IPS DF 19.7 (cell line): ENCODE data around the gene NHLRC2.

ENCODE experiments used
- DNase-seq: peaks from one replicate; pipeline ENCODE4 v3.0.0-alpha.2; 2013; ENCODE audit warnings: low read depth, low spot score

NHLRC2 gene

DNA sequence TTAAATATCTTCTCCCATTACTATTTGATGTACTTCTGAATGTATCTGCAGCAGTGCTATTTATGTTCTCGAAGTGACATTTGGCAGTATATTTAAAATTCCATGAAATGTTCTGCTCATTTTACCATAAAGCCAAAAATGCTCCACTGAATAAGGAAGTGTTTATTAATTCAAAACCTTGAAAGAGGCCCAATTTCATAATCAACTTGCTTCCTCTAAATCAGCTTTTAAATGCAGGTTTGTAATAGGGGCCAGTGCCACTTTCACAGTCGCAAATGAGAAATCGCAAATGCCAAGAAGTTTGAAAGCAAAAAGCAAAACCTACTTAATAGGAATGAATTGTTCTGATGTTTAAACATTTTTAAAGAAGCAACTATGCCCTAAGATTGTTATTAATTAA is 11.4 kb downstream of the NHLRC2 start:
- no peak for DNase-seq

DNA sequence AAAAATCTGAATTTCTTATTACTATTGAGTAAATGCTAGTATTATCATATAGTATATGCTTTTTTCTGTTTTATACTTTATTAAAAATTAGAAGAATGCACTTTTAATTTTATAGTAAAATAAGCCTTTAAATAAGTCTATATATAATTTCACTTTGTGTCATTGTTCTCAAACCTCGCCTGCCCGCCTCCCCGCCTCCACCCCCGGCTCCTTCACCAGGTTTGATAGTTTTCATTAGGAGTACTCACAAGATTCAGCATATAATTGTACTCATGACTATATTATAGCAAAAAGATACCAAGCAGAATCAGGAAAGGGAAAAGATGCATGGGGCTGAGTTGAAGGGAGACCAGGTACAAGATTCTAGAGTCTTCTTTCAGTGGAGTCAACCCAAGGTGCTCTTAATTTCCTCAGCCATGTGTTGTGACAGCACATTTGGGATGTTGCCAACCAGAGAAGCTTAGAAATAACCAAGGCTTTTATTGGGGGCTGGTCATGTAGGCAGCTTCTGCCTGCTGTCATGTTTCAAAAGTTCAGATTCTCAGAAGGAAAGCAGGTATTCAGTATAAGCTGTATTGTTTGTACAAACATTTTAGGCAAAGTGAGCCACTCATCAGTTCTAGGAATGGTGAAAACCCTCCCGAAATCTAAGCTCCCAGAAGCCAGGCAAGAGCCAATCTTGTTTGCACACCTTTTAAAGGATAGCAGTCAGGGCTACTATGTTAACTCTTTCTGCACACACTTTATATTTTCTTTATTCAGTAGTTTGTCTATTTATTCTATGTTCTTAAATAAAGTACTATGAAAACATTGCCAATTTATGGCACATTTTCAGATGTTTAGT is 12.3 kb downstream of the NHLRC2 start:
- no peak for DNase-seq

DNA sequence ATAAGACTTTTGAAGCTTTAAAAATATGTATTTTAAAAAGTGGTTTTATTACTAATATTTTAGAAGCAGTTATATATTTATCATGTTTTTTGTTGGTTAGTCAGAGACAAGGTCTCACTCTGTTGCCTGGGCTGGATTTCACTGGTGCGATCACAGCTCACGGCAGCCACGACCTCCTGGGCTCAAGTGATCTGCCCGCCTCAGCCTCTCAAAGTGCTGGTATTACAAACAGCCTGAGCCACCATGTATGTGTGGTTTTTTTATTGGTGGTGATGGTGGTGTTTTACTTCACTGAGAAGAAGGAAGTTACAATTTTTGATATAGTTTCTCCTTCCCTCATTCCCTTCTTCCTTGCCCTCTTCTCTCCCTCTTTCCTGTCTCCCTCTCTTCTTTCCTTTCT is 13.4 kb downstream of the NHLRC2 start:
- DNase-seq: no peak

DNA sequence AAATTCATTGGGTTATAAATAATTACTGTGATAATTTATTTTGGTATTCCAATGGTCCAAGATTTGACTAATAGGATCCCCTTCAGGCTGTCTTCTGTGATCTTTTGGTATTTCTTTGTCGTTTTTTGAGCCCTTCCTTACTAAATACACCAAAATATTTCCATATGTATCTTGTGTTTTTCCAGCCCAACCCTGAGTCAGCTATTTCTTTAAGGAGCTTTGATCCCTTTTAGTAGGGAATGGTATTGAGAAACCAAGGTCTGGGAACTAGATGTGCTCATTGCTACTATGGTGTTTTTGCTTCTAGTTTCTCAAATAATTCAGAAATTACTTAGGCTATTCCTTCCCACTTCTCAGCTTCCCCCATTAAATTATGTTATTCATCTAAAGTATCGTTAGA is 15.3 kb downstream of the NHLRC2 start:
- no peak for DNase-seq

DNA sequence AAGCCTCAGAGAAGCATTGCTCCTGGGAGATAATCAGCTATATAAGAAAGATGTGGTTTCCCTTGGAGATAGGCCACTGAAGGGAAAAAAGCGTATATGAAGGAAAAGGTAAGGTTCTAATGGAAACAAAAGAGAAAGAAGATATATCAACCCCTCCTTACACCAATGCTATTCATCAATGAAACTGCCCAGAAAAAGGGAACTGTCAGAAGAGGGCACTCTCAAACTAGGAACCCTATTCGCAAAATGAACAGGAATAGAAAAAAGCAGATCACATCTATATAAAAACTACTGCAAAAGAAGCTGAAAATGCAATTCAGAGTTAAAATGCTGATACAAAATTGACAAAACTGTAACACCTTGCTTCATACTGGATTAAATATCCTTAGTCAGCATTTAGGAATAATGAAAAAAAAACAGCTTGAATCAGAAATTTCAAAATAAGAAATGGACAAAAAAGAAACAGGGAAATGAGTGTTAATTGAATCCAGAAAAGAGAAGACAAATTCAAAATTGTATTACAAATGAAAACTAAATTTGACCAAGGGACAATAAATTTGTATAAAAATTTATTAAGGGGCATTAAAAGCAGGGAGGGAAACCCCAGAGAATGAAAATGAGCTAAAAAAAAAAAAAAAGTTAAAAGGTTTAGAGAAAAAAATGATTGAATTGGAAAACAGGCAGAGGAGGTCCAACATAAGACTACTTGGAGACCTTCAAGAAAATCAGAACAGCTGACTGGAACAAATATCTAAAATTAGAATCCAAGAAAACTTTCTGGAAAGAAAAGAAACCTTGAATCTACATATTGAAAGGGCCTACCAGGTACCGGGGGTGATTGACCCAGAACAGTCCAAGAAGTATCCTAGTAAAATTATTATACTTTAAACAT is 17.9 kb downstream of the NHLRC2 start:
- DNase-seq: no peak

DNA sequence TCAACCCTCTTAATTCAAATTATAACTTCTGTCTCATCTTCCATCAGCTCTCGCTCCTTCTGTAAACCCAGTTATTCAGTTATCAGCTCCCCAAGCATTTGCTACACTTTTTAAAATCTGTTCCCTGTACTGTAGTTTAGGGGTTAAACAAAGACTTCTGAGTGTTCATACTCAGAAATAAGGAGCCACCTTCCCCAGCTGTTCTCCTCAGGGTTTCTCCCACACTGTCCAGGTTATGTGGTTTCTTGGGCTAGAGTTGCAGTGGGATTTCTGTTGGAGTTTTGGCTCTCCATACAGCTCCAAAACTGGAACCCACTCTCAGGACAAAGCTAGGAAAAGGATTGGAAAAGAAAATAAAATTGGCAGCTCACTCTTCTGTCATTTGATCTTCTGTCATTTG is 20.8 kb downstream of the NHLRC2 start:
- DNase-seq: no peak

DNA sequence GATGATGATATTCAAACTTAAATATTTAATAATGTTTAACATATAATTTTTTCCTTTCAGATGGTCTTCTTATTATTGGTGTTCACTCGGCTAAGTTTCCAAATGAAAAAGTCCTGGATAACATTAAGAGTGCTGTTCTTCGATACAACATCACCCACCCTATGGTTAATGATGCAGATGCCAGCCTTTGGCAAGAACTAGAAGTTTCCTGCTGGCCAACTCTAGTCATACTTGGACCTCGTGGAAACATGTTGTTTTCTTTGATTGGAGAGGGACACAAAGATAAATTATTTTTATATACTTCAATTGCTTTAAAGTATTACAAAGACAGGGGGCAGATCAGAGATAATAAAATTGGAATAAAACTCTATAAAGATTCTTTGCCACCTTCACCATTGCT is 22.0 kb downstream of the NHLRC2 start:
- DNase-seq: no peak

DNA sequence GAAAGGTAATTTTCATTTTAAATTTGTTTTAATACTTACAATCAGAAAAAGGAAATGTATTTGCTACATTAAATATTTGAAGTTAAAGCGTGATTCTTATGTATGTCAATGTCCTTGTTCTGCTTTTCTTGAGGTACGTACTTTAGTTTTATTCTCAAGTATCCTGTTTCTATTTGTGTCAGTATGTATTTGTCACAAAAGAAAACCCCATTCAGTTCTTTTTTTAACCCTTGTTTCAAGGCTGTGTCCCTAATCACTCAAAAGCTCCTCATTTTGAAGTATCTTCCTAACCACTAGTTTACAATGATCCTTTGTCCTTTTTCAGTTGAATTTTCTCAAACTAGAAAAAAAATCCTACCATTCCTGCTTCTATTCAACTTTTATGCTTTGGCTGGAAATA is 25.2 kb downstream of the NHLRC2 start:
- DNase-seq: no peak

DNA sequence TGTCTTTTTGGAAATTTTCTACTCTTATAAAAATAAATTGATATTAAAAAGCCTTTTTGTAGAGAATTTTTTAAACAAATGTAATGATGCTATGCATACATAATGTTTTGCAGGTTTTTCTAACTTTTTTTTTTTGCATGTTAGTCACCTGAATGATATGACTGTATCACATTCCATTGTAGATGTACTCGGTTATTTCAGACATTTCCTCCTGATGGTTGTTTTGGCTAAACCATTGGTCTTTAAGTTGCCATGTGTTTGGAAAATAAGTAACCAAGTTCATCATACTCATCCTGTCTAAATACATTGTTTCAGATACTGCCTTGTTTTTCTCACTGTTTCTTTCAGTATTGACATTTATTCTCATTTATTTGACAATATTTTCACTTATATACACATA is 25.8 kb downstream of the NHLRC2 start:
- DNase-seq: no peak

DNA sequence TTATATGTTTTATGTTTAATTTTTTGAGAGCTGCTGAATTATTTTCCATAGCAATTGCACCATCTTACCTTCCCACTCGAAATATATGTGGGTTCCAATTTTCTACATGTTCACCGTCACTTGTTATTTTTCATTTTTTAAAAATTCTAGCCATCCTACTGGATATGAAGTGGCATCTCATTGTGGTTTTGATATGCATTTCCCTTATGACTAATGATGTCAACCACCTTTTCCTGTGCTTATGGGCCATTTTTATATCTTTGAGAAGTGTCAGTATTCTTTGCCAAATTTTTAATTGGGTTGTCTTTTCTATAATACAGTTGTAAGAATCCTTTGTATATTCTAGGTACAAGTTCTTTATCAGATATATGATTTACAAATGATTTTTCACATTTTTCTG is 27.8 kb downstream of the NHLRC2 start:
- DNase-seq: no peak

DNA sequence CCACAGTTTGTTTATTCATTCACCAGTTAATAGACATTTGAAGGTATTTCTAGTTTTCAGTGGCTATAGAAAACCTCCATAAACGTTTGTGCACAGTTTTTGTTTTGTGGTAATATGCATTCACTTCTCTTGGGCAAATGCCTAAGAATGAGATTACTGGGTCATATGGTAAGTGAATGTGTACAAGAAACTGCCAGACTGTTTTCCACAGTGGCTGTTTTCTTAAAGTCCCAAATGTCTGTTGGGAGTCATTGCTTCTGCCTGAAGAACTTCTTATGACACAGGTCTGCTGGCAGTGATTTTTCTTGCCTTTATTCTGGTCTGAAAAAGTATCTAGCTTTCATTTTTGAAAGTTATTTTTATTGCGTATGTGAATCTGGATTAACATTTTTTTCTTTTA is 35.5 kb downstream of the NHLRC2 start:
- no peak for DNase-seq

DNA sequence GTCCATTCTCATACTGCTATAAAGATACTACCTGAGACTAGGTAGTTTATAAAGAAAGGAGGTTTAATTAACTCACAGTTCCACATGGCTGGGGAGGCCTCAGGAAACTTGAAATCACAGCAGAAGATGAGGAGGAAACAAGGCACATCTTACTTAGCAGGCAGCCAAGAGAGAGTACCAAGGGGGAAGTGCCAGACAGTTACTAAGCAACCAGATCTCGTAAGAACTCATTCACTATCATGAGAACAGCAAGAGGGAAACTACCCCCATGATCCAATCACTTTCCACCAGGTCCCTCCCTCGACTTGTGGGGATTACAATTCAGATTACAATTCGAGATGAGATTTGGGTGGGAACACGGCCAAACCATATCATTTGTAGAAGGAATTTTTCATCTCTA is 36.3 kb downstream of the NHLRC2 start:
- no peak for DNase-seq

DNA sequence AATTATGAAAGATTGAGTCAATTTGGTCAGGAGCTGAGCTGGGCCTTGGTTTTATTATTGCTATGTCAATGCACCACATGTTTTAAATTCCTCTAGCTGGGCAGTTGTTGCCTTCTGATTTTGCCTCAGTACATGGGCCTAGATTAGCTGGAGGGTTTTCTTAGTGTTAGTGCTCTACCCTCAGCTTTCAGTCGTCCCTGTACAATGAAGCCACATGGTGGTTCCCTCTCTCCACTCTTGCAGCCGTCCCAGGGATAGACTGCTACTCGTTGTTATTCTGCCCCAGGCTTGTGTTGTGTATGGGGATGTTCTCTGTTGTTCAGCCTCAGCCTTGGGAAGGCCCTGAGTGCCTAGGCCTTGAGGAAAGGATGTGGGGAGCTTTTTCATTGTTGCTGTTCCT is 37.0 kb downstream of the NHLRC2 start:
- no peak for DNase-seq

DNA sequence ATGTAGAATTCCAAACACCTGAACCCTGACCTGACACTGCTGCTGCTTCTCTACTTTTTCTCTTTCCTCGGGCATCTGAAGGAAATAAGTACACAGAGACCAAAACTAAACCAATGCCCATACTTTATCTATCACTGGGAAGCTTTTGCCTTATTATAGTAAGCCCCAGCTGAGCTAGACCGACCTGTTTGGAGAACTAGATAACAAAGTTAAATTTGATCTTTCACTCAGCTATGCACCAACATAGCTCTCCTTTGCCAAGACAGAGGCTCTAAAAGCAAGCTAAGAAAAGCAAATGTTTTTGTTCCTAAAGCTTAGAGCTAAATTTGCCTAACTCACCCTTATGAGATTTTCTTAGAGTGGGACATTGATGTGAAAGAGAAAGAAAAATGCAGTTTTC is 39.1 kb downstream of the NHLRC2 start:
- DNase-seq: no peak

DNA sequence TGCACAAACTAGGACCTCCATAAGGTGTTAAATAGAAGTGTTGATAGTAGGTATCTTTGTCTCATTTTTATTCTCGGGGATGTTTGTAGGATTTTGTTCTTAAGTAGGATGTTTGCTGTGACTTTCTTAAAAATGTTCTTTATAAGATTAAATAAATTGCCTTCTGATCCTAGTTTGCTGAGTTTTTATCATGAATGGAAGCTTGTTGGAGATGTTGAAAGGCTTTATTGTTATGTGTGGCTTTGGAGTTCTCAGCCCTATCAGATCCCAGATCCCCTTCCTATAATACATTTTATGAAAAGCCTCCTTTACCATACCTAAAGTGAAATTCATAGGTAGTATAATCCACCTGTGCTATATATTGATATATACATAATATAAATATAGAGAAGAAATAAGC is 40.1 kb downstream of the NHLRC2 start:
- DNase-seq: no peak

DNA sequence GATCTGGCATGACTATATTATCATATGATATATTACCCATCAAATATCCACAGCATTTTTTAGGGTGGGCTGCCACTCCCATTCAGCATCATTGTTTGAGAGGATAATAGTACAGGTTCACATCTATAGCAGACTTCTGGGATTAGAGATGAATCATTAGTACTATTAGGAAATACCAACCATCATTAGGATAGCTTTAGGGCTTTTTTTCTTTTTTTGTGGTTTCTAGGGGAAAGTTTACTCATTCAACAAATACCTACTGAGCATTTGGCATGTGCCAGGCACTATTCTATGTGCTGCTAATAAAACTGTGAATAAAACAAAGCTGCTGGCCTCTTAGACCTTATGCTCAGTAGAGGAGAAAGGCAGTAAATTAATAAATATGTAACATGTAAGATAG is 40.6 kb downstream of the NHLRC2 start:
- no peak for DNase-seq

DNA sequence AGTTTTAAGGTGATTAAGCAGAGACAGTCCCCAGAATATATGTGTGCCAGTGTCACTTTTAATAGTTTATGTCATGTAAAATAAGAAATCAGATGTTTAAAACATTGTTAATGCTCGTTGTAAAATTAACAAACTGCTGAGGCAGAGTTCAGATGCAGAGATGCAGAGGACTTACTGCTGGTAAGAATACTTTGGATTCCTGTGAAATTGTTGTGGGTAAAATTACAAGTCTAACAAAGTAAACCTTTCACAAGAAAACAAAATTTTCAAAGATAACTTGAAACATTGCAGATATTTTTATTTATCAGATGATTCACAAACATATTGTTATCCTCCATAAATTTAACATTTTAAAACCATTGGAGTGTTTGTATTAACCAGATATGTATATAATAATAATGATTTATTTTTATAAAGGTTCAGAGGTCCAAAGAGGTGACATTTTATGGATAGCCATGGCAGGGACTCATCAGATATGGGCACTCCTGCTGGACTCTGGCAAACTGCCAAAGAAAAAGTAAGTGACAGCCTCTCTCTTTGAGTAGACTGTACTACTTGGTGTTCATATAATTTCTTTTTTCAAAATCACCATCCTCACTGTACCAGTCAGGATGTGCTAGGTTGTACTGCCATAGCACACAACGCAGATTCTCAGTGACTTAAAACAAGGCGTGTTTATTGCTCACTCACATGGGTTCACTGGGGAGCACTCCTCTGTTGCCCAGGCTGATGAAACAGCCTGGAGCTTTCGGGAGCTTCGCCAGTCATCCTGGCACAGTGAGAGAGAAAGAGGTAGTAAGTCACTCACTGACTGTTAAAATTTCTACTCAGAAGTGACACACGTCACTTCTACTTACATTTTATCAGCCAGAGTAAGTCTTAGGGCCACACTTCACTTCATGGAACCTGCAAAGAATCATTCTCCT is 43.5 kb downstream of the NHLRC2 start:
- no peak for DNase-seq

DNA sequence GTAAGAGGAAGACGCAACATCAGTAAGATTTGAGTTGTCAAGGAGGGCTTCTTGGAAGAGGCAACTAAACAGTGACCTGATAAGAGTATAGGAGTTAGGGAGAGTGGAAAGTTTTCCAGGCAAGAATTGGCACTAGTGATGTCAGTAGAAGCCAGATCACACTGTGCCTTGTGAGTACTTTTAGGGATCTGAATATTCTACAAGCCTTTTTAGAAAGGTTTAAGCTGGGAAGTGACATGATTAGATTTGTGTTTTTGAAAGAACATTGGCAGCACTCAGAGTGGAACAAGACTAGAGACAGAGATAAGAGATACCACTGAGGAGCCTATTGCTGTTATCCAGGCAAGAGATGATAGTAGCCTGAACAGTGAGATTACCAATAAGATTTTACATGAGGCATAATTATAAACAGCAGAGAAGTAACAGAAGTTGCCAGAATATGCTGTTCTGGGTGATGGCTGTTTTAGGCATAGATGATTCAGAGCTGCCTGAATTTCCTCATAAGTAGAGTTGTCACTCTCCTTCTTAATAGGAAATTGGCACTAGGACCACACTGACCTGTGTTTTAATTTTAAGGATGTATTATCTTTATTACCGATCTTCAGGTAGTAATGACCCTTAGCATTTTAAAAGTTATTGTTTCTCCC is 45.6 kb downstream of the NHLRC2 start:
- no peak for DNase-seq

DNA sequence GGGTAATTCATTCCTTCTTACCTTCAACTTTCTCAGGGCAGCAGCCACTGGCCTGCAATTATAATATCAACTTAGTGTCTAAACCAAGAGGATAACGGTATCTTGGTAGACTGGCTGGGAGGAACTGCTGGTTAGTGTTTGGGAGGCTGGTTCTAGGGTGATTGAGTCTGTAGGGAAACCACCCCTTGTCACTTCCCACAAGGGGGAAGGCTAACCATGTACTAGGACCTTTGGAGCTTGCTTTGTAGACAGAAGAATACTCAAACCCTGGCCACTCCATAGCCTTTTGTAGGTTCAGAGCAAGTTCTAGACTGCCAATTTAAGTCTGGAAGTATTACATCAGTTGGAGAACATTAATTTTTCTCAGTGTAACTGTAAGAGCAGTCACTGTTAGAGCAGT is 51.3 kb downstream of the NHLRC2 start:
- DNase-seq: no peak

DNA sequence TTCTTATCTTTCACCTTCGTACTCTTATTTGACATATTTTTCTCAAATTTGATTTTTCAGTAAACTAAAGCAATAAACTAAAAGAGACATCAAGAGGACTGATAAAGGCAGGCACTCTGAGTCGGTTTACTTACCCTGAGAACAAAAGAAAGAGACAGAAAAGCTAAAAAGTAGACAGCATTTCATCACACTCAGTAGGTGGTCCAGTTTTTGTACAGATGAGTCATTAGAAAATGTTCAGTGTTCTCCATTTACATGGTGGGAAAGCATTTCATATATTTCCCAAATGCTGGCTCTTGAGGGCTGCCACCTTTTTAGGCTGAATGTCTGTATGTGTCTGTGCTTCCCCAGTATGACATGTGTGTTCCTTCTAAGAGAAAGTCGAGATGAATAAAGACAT is 52.7 kb downstream of the NHLRC2 start:
- DNase-seq: no peak

DNA sequence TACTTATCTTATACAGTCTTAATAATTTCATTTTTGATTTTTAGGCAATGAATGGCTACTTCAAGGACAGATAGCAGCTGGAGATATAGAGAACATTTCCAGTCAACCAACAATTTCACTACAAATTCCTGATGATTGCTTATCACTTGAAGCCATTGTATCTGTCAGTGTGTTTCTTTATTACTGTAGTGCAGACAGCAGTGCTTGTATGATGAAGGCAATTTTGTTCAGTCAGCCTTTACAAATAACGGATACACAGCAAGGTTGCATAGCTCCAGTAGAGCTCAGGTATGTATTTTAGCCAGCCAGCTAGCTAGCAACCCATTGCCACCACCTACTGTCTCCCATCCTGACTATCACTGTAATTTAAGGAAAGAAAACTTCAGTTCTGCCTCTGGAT is 53.8 kb downstream of the NHLRC2 start:
- no peak for DNase-seq
